ENCODE measurements around the gene TMEM231. TPM values are rescaled to one million over a fixed set of nuclear protein-coding genes. Genes with fewer than 3 reads are reported as not detected.
"Not testable (repeated sequence)": the region's sequence is repeated elsewhere in the genome, so short reads cannot be mapped to it uniquely, and the experiment has no call there.

TMEM231 gene
- total RNA-seq, 2 experiments from 2014 or later: 2.1 to 2.3 TPM

GRCh38 chr16:75545879-75546278 is 10.2 kb downstream of the TMEM231 start:
- H3K4me1 Mint-ChIP-seq (ENCODE audit: low read depth): peaks cover 10% of the 10 kb centered on the region
- H3K36me3 Mint-ChIP-seq (ENCODE audit: low read depth); H3K27me3 Mint-ChIP-seq (ENCODE audit: low read depth); ATAC-seq; DNase-seq; CTCF ChIA-PET; H3K4me3 Mint-ChIP-seq; H3K9me3 Mint-ChIP-seq (ENCODE audit: insufficient read depth); POLR2A ChIA-PET; H3K27ac Mint-ChIP-seq: not testable (repeated sequence)

GRCh38 chr16:75542462-75542861 is 13.6 kb downstream of the TMEM231 start:
- ATAC-seq; H3K9me3 Mint-ChIP-seq (ENCODE audit: insufficient read depth); H3K4me1 Mint-ChIP-seq (ENCODE audit: low read depth); H3K36me3 Mint-ChIP-seq (ENCODE audit: low read depth); H3K27me3 Mint-ChIP-seq (ENCODE audit: low read depth); H3K27ac Mint-ChIP-seq; H3K4me3 Mint-ChIP-seq; POLR2A ChIA-PET; CTCF ChIA-PET; DNase-seq: not testable (repeated sequence)

GRCh38 chr16:75541236-75541635 is 14.8 kb downstream of the TMEM231 start:
- CTCF ChIA-PET: interaction anchor here (0.8 kb wide), 1 partner anchor 9 kb away, joined by 3 read pairs; no protein-coding TSS in a partner anchor
- H3K4me1 Mint-ChIP-seq (ENCODE audit: low read depth): no peaks in the 10 kb centered on the region
- H3K36me3 Mint-ChIP-seq (ENCODE audit: low read depth): no peaks in the 10 kb centered on the region
- H3K9me3 Mint-ChIP-seq (ENCODE audit: insufficient read depth): no peaks in the 10 kb centered on the region
- ATAC-seq (no peak), DNase-seq (no peak)
- H3K4me3 Mint-ChIP-seq: no peak overlapping the region
- no peak overlapping the region for H3K27ac Mint-ChIP-seq
- H3K27me3 Mint-ChIP-seq (ENCODE audit: low read depth): no peaks in the 10 kb centered on the region
- POLR2A ChIA-PET: interaction anchor here (0.6 kb wide), 1 partner anchor 88 kb away, joined by 3 read pairs; no protein-coding TSS in a partner anchor

GRCh38 chr16:75538882-75539565 is 17.0 kb downstream of the TMEM231 start:
- H3K9me3 Mint-ChIP-seq (ENCODE audit: insufficient read depth); H3K4me3 Mint-ChIP-seq; H3K4me1 Mint-ChIP-seq (ENCODE audit: low read depth); ATAC-seq; POLR2A ChIA-PET; H3K36me3 Mint-ChIP-seq (ENCODE audit: low read depth); DNase-seq; H3K27me3 Mint-ChIP-seq (ENCODE audit: low read depth); H3K27ac Mint-ChIP-seq: not testable (repeated sequence)
- CTCF ChIA-PET: interaction anchor here (2.4 kb wide), 1 partner anchor 22 kb away, joined by 8 read pairs; no protein-coding TSS in a partner anchor

- CTCF ChIA-PET: interaction anchor here (0.6 to 2.4 kb wide), 3 partner anchors 12 to 1065 kb away, joined by 3 to 8 read pairs (median 3); no protein-coding TSS in a partner anchor
These were observed 18.3 kb downstream of the TMEM231 start for GRCh38 chr16:75537776-75538175.

DNA sequence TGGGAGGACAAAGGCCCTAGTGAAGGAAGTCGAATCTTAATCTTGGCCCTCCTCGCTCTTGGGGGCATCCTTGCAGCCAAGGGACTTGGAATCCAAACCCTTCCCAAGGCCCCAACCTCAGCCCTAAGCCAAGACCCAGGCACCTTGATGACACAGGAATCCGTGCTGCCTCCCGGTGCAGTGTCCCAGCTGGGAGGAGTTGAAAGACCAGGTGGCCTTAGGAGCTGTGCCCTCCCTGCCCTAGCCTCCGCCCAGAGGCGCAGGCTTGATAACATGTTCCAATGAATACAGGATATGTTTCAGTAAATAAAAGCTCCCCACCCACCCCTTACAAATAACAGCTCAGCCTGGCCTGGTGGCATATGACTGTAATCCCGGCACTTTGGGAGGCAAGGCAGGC is 20.2 kb downstream of the TMEM231 start, which contains the start of gene CHST5:
Gene CHST5 (minus strand): TSS at position 208 of the 400 bp plus-strand sequence. CDS start 5,724 bp downstream, outside the sequence.
- Mint-ChIP-seq H3K4me3 (no peak within 1 kb of the TSS), H3K27me3 (ENCODE audit: low read depth) (no peaks in the 10 kb centered on the region), H3K4me1 (ENCODE audit: low read depth) (no peaks in the 10 kb centered on the region), H3K36me3 (ENCODE audit: low read depth) (no peaks in the 10 kb centered on the region), H3K9me3 (ENCODE audit: insufficient read depth) (no peaks in the 10 kb centered on the region), H3K27ac (no peak within 1 kb of the TSS)
- DNase-seq: no peak
- CTCF ChIA-PET: interaction anchor here (2.0 kb wide), 1 partner anchor 14 kb away, joined by 7 read pairs; no protein-coding TSS in a partner anchor
- POLR2A ChIA-PET: no interaction called here
- ATAC-seq: no peak

More at GRCh38 chr16:75537776-75538175, 18.3 kb downstream of the TMEM231 start:
- no peaks in the 10 kb centered on the region for H3K4me1 Mint-ChIP-seq (ENCODE audit: low read depth)
- no peaks in the 10 kb centered on the region for H3K36me3 Mint-ChIP-seq (ENCODE audit: low read depth)
- no peaks in the 10 kb centered on the region for H3K27me3 Mint-ChIP-seq (ENCODE audit: low read depth)
- no peaks in the 10 kb centered on the region for H3K9me3 Mint-ChIP-seq (ENCODE audit: insufficient read depth)
- no peak for DNase-seq
- no peak for ATAC-seq
- no peak overlapping the region for H3K27ac Mint-ChIP-seq
- H3K4me3 Mint-ChIP-seq: no peak overlapping the region
- POLR2A ChIA-PET: no interaction called here

DNA sequence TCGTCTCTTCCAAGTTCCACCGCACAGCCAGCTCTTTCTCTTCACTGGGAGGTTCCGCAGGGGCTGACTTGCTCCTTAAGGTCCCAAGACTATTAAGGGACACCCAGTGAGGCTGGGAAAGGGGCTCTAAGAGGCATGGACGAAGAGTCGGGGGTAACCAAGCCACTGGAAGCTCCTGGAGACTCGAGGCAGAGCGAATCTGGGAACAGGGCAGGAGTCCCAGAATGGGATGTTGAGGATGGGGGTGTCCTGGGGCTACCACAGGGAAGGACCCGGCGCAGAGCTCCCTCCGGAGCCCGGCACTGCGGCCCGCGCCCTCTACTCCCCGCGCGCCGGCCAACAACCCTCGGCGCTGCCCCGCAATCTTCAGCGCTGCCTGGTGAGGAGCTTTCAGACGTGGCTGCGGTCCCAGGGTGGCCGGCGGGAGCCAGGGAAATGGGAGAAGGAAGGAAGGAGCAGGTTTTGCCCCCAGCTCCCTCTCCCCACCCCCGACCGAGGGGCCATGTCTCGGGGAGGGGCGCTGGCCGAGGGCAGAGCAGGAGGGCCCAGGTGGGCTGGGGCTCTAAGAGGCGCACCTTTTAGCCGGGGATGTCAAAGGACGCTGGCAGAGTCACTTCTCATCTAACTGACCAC is 20.7 kb downstream of the TMEM231 start:
- Mint-ChIP-seq H3K9me3 (ENCODE audit: insufficient read depth) (no peaks in the 10 kb centered on the region), H3K4me3 (no peak overlapping the region), H3K27me3 (ENCODE audit: low read depth) (no peaks in the 10 kb centered on the region), H3K4me1 (ENCODE audit: low read depth) (no peaks in the 10 kb centered on the region), H3K36me3 (ENCODE audit: low read depth) (no peaks in the 10 kb centered on the region), H3K27ac (no peak overlapping the region)
- no peak for ATAC-seq
- POLR2A ChIA-PET: no interaction called here
- no peak for DNase-seq
- CTCF ChIA-PET: interaction anchor here (2.0 kb wide), 1 partner anchor 14 kb away, joined by 7 read pairs; no protein-coding TSS in a partner anchor

DNA sequence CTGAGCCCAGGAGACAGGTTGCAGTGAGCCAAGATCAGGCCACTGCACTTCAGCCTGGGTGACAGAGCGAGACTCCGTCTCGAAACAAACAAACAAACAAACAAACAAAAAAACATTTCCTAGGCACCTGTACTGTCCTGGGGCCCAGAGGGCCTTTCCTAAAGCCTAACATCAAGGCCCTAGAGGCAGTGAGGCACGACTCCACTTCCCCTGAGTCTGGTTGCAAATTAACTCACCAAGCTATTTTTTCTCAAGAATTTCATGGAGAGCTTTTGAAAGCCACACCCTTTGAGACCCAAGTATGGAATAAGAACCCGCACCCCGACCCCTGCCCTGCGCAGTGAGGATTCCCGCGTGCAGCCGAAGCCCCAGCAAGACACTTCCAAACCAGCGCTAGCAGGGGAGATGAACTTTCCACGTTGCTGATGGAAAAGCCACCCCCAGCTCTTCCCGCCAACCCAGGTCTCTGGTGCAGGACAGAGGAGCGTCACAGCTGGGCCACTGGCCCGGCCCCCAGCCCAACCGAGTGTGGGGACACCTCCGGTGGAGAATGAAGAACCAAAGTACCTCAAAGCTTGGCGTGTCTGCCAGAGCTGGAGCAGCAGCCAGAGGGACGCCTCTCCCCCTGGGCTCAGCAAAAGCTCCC is 21.4 kb downstream of the TMEM231 start:
- CTCF ChIA-PET: interaction anchor here (1.2 to 2.0 kb wide), 2 partner anchors 13 to 17 kb away, joined by 3 to 7 read pairs; no protein-coding TSS in a partner anchor
- ATAC-seq: no peak
- DNase-seq: no peak
- no peaks in the 10 kb centered on the region for H3K36me3 Mint-ChIP-seq (ENCODE audit: low read depth)
- no peaks in the 10 kb centered on the region for H3K4me1 Mint-ChIP-seq (ENCODE audit: low read depth)
- POLR2A ChIA-PET: interaction anchor here (0.7 kb wide), 1 partner anchor 82 kb away, joined by 3 read pairs; no protein-coding TSS in a partner anchor
- no peak overlapping the region for H3K4me3 Mint-ChIP-seq
- H3K27ac Mint-ChIP-seq: no peak overlapping the region
- H3K27me3 Mint-ChIP-seq (ENCODE audit: low read depth): no peaks in the 10 kb centered on the region
- no peaks in the 10 kb centered on the region for H3K9me3 Mint-ChIP-seq (ENCODE audit: insufficient read depth)

DNA sequence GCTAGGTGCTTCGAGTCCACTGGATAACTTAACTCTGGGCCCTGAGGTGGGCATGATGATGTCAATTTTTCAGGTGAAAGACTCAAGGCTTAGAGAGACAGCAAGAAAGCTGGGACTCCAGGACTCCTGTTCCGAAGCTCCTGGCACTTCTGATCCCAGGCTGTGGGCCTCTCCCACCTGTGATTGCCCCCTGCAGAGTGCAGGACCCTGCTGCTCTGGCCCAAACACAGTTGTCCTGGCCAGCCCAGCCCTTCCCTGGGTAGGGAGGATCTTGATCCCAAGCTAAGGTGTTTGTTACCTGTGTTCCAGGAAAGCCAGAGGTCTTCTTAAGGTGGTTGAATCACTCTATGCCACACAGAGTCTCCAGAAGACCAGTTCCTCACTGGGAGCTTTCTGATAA is 23.3 kb downstream of the TMEM231 start:
- Mint-ChIP-seq H3K27ac (no peak overlapping the region), H3K9me3 (ENCODE audit: insufficient read depth) (no peaks in the 10 kb centered on the region), H3K27me3 (ENCODE audit: low read depth) (no peaks in the 10 kb centered on the region), H3K4me3 (no peak overlapping the region), H3K36me3 (ENCODE audit: low read depth) (no peaks in the 10 kb centered on the region), H3K4me1 (ENCODE audit: low read depth) (no peaks in the 10 kb centered on the region)
- ATAC-seq: no peak
- ChIA-PET CTCF (no interaction called here), POLR2A (no interaction called here)
- DNase-seq: no peak

DNA sequence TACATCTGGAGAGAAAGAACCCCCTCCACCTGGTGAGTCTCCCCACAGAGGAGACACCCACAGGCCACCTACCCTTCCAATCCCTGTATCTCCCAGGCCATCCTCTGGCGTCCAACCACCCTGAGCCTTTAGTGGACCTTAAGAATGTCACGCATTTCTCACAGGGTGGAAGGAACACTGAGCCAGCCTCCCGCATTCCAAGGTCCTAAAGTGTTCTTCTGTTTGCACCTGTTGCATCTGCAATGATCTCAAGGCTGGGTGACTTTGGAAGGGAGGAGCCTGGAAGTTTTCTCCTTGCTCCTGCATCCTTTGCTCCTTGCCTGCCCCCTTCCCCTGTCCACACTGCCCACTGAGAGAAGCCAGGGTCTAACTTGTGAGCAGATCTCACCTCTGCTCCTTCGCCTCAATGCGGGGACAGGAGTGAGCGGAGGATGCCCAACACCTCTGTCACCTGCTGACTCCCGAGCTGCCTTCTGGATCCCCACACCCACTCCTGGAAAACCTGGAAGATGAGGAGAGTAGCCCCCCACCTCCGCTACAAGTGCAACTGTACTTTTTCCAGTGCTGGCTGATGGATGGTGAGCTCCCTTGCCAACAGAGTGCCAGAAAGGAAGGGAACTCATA is 23.8 kb downstream of the TMEM231 start:
- Mint-ChIP-seq H3K4me3 (no peak overlapping the region), H3K27ac (no peak overlapping the region), H3K36me3 (ENCODE audit: low read depth) (no peaks in the 10 kb centered on the region), H3K4me1 (ENCODE audit: low read depth) (no peaks in the 10 kb centered on the region), H3K27me3 (ENCODE audit: low read depth) (no peaks in the 10 kb centered on the region), H3K9me3 (ENCODE audit: insufficient read depth) (no peaks in the 10 kb centered on the region)
- DNase-seq (no peak), ATAC-seq (no peak)
- POLR2A ChIA-PET: no interaction called here
- CTCF ChIA-PET: interaction anchor here (1.3 kb wide), 1 partner anchor 67 kb away, joined by 3 read pairs; no protein-coding TSS in a partner anchor

DNA sequence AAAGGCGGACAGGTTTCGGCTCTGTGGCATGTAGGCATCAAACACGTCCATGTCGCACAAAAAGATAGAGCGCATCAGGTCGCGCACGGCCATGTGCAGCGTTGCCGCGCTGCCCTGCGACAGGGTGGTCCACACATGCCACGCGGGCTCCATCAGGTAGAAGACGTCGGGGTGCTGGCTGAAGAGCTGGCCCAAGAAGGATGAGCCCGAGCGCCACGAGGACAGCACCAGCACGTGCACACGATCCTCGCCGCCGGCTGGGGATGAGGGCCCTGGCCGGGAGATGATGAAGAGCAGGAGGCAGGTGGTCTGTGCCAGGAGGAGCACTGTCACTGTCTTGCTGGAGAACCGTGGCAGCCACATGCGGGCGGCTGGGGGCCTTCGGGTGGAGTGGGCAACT is 26.1 kb downstream of the TMEM231 start:
- CTCF ChIA-PET: no interaction called here
- H3K4me3 Mint-ChIP-seq: no peak overlapping the region
- DNase-seq (no peak), ATAC-seq (no peak)
- POLR2A ChIA-PET: no interaction called here
- H3K9me3 Mint-ChIP-seq (ENCODE audit: insufficient read depth): no peaks in the 10 kb centered on the region
- H3K4me1 Mint-ChIP-seq (ENCODE audit: low read depth): no peaks in the 10 kb centered on the region
- H3K36me3 Mint-ChIP-seq (ENCODE audit: low read depth): no peaks in the 10 kb centered on the region
- H3K27ac Mint-ChIP-seq: no peak overlapping the region
- H3K27me3 Mint-ChIP-seq (ENCODE audit: low read depth): no peaks in the 10 kb centered on the region
